Dendritic cell treated with granulocyte-macrophage colony-stimulating factor and Interleukin-4, amounts not matched to agents 40 ng/mL and 50 ng/mL, for 4 days (primary cell): ENCODE measurements around the gene CXXC5.
A peak's percentile ranks its signal among the peaks of the same experiment; 100 is the strongest.

ENCODE experiments used
- H3K27ac Mint-ChIP-seq: one replicate; pipeline ENCODE4 v1.8.0; 2022; ENCODE audit warnings: mild to moderate bottlenecking, mixed read lengths
- H3K27me3 Mint-ChIP-seq: one replicate; pipeline ENCODE4 v1.8.0; 2022; ENCODE audit warnings: mild to moderate bottlenecking, mixed read lengths
- H3K36me3 Mint-ChIP-seq: one replicate; pipeline ENCODE4 v1.8.0; 2022; ENCODE audit warnings: low read depth, mixed read lengths
- H3K4me1 Mint-ChIP-seq: one replicate; pipeline ENCODE4 v1.8.0; 2022; ENCODE audit warnings: low read depth, mixed read lengths
- H3K4me3 Mint-ChIP-seq: one replicate; pipeline ENCODE4 v1.8.0; 2022; ENCODE audit warnings: mild to moderate bottlenecking, moderate library complexity, mixed read lengths
- H3K9me3 Mint-ChIP-seq: one replicate; pipeline ENCODE4 v1.8.0; 2022; ENCODE audit warnings: mixed read lengths
- intact Hi-C: fragments of 100-400 bp; cut with micrococcal nuclease; formaldehyde crosslinking; loops from one replicate; pipeline ENCODE4 v1.15.0; 2022

The CXXC5 gene

DNA sequence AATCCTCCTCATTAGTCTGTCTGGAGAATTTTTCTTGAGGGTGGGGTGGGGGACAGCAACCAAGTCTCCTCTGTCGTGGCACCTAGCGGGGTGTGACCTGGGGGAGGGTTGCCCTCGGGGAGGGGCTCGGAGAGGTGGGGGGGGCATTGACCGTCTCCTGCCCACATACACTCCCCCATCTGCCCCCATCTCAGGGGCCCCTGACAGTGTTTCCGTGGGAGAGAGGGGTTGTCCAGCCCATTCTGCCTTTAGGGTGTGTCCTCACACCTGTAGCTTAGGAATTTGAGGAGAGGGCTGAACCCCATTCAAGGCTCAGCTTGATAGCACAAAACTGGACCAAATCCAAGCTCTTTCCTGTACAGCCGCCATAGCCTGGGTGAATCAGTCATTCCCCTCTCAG is 5.9 kb upstream of the CXXC5 start:
- Mint-ChIP-seq H3K9me3 (no peaks in the 10 kb centered on the region), H3K27me3 (peaks cover 60% of the 10 kb centered on the region), H3K36me3 (no peaks in the 10 kb centered on the region), H3K4me3 (no peak overlapping the region), H3K4me1 (peaks cover 94% of the 10 kb centered on the region), H3K27ac (no peak overlapping the region)
- intact Hi-C loops = no loop called here

DNA sequence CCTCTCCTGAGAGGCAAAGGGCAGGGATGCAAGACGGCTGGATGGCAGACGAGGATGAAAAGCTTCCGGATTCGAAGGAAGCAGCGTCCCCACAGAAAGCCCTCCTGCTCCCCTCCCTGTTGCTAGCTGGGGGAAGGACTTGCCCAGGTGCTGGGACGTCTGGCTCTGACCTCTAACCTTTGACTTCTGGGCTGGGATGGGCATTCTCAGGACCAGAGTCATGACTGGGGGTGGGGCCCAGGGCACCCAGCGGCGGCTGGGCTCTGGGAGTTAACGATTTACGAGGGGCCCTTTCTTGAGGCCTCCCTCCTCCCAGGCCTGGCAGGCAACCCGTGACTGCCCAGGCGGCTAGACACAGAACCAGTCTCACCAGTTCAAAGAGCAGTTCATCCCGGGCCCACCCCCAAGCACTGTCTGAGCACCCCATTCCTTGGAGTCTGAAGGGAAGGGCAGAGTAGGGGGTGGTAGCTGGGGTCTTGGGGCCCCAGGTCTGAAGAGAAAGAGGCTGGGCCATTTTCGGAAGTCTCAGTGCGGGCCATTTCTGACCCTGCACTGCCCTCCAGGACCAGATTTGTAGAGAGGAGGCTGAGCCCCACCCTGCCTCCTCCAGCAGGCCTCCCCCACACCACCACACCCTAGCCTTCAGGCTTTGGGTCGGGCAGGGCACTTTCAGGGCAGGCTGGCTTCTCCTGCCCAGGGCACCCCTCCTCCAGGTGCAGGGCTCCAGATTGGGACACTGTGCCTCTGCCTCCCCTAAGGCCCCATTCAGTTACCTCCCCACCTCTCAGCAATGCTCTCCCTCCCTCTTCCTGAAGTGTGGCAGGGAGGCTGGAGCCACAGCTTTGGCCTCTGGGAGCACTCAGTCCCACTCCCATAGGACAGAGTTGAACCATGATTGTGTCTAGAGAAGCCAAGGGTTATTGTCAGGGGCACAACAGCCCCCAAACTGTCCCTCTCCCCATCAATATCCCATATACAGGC is 5.0 kb upstream of the CXXC5 start:
- peaks cover 60% of the 10 kb centered on the region for H3K27me3 Mint-ChIP-seq
- H3K4me1 Mint-ChIP-seq = peaks cover 91% of the 10 kb centered on the region
- H3K9me3 Mint-ChIP-seq = no peaks in the 10 kb centered on the region
- H3K27ac Mint-ChIP-seq = peak overlapping the region; percentile 33
- intact Hi-C loops = no loop called here
- H3K36me3 Mint-ChIP-seq = no peaks in the 10 kb centered on the region
- H3K4me3 Mint-ChIP-seq = no peak overlapping the region

DNA sequence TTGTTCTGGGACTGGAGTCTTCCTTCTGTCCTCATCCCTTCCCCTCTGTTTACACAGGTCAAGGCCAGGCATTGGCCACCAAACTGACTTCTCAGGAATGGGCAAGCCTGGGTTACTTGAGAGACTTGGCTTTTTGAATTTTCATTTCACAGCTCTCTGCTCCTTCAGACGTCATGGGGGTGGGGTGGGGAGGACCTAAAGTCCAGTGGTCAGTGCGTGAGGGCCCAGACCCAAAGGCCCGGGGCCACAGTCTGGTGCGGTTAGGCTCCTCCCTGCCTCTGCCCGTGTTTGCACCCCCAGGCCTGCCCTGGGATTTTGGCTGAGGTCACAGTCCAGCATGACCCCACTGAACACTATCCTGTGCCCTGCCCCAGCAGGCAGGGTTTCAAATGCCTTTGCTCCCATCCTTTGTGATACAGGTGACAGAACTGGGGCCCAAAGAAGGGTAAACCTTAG is 4.1 kb upstream of the CXXC5 start:
- Mint-ChIP-seq H3K36me3 (no peaks in the 10 kb centered on the region), H3K27me3 (peaks cover 60% of the 10 kb centered on the region), H3K9me3 (no peaks in the 10 kb centered on the region), H3K27ac (peak overlapping the region; percentile 33), H3K4me3 (no peak overlapping the region), H3K4me1 (peaks cover 83% of the 10 kb centered on the region)
- intact Hi-C loops = no loop called here

DNA sequence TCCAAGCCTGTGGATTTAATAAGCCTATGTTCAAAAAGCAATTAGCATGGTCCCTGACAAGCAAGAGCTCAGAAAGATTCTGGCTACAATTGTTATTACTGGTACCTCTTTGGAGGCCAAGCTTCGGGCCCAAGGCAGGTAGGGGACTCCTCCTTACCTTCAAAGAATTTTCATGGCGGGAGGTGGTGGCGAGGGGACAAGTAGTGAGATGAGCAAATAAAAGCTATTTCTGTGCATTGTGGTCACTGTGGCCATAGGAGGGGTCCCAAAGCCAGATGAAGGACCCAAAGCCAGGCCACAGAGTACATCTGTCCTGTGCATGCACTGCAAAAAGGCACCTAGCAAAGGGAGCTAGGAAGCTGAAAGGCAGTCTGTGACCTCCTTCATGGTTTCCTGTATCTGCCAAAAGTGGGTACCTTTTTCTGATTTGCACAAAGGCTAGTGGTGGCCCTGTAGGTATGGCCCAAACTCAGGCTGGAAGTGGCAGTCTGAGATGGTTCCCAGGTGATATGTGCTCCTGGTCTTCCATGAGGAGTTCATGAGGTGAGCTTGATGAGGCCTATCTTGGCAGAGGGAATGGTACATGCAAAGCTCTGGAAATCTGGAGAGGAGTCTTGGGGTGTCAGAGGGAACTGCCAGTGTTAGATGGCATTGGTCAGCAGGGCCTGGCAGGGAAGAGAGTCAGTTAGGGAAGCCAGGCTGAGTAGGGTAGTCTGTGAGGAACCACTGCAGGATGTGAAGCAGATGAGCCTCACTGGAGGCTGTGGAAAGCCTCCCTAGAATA is 3.3 kb upstream of the CXXC5 start:
- Mint-ChIP-seq H3K36me3 (peaks cover 8% of the 10 kb centered on the region), H3K4me1 (peaks cover 78% of the 10 kb centered on the region), H3K27ac (no peak overlapping the region), H3K4me3 (no peak overlapping the region), H3K9me3 (no peaks in the 10 kb centered on the region), H3K27me3 (peaks cover 57% of the 10 kb centered on the region)
- intact Hi-C loops = loop anchor here (5.0 kb wide), 1 partner anchor 37 kb away; no protein-coding TSS in a partner anchor

DNA sequence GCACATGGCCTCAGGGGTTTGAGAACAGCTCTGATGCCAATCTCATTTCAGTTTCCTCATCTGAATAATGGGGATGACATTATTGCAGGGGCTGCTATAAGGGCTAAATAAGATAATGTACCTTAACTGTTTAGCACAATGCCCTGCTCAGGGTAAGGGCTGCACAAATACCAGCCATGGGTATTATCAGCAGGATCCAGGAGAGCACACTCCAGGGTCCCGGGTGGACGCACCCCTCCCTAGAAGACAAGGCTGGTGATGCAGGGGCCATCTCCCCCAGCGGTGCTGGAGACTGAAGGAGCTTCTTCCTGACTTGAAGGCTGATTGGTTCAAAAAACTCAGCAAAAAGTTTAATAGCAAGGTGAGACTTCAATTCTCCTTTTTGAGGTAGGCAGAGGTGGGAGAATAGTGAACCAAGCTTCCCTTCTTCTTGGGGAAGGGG is 2.7 kb upstream of the CXXC5 start:
- peaks cover 54% of the 10 kb centered on the region for H3K27me3 Mint-ChIP-seq
- H3K4me3 Mint-ChIP-seq = no peak overlapping the region
- H3K9me3 Mint-ChIP-seq = no peaks in the 10 kb centered on the region
- intact Hi-C loops = loop anchor here (5.0 kb wide), 1 partner anchor 37 kb away; no protein-coding TSS in a partner anchor
- no peak overlapping the region for H3K27ac Mint-ChIP-seq
- H3K36me3 Mint-ChIP-seq = peaks cover 14% of the 10 kb centered on the region
- H3K4me1 Mint-ChIP-seq = peaks cover 76% of the 10 kb centered on the region

DNA sequence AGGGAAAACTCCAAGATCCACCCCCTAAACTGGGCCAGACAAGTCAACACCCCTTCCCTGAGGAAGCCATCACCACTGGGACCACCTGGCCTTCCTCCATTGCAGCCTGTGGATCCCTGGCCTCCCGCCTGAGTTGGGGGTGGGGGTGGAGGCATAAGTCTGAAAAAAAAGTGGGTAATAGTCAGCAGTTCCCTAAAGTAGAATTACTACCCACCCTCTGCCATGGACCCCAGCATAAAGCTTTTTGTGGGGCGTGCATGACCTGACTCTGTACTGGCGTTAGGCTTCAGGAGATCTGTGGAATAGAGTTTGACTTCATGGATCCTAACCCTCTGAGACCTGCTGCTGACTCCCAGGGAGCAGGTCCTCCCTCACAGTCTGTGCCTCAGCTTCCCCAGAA is 2.0 kb upstream of the CXXC5 start:
- Mint-ChIP-seq H3K27ac (peak overlapping the region; percentile 50), H3K36me3 (peaks cover 16% of the 10 kb centered on the region), H3K9me3 (no peaks in the 10 kb centered on the region), H3K4me3 (peak overlapping the region; percentile 86), H3K27me3 (peaks cover 50% of the 10 kb centered on the region), H3K4me1 (peaks cover 77% of the 10 kb centered on the region)
- intact Hi-C loops = loop anchor here (5.0 kb wide), 1 partner anchor 36 kb away; no protein-coding TSS in a partner anchor

DNA sequence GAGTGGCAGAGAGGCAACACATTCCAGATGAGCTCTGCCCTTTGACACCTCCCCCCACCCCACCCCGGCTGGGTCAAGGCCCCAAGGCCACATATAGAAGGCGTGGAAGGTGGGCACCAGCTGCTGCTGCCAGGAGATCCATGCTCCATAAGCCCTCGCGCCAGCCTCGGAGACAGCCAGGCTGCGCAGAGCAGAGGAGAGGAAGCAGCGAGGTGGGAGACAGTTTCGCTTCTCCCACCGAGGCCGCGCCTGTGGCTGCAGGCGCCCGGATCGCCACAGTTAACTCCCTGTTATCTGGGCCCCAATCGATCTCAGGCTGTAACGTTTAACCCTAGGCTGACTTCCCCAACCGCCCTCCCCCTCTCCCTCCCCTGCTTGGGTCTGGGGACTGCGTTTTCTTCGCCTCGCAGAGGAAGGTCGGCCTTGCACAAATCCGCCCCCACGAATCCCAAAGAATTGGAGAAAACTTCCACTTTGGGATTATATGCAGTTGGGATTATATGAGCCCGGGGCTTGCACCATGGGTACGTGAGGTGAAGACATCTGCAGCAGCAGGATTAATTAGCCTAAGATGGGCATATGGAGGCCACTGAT is 1.1 kb upstream of the CXXC5 start:
- intact Hi-C loops = loop anchor here (1.0 to 5.0 kb wide), 2 partner anchors 9 to 35 kb away; no protein-coding TSS in a partner anchor
- peaks cover 16% of the 10 kb centered on the region for H3K36me3 Mint-ChIP-seq
- H3K27ac Mint-ChIP-seq = peak overlapping the region; percentile 50
- H3K9me3 Mint-ChIP-seq = no peaks in the 10 kb centered on the region
- peaks cover 41% of the 10 kb centered on the region for H3K27me3 Mint-ChIP-seq
- H3K4me1 Mint-ChIP-seq = peaks cover 77% of the 10 kb centered on the region
- peak overlapping the region; percentile 86 for H3K4me3 Mint-ChIP-seq

DNA sequence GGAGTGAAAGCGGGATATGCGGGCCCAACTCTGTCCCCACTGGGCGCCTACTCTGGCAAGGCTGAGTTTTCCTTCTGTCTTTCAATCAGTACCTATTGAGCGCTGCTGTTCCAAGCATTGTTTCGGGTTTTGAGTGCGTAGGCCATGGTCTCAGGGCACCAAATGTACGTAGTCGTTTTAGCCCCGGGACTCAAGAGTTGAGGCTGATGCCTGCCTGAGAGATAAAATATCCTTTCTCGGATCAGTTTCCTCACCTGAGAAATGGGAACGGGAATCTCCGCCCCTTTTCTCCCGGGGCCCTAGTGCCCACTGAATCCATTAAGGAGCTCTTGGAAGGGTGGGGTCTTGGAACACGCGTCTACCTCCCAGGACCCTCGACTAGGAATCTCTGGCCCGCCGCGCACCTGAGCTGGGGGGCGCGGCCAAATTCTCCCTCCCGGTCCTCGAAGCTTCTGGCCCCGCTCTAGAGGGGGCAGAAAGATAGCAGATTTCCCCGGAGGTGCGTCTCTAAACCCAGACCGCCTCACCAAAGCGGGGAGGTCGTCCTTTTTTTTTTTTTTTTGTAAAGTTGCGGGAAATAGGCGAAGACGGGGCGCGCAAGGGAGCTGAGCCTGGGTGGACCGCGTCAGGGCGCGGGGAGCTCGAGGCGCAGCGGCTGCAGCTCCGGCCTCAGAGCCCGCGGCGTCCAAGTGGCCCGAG is 494 bp upstream of the CXXC5 start:
- Mint-ChIP-seq H3K4me1 (peaks cover 81% of the 10 kb centered on the region), H3K36me3 (peaks cover 16% of the 10 kb centered on the region), H3K27me3 (peaks cover 38% of the 10 kb centered on the region), H3K4me3 (peak overlapping the region; percentile 86), H3K9me3 (no peaks in the 10 kb centered on the region), H3K27ac (peak overlapping the region; percentile 50)
- intact Hi-C loops = loop anchor here (1.0 to 5.0 kb wide), 3 partner anchors 9 to 35 kb away; no protein-coding TSS in a partner anchor

DNA sequence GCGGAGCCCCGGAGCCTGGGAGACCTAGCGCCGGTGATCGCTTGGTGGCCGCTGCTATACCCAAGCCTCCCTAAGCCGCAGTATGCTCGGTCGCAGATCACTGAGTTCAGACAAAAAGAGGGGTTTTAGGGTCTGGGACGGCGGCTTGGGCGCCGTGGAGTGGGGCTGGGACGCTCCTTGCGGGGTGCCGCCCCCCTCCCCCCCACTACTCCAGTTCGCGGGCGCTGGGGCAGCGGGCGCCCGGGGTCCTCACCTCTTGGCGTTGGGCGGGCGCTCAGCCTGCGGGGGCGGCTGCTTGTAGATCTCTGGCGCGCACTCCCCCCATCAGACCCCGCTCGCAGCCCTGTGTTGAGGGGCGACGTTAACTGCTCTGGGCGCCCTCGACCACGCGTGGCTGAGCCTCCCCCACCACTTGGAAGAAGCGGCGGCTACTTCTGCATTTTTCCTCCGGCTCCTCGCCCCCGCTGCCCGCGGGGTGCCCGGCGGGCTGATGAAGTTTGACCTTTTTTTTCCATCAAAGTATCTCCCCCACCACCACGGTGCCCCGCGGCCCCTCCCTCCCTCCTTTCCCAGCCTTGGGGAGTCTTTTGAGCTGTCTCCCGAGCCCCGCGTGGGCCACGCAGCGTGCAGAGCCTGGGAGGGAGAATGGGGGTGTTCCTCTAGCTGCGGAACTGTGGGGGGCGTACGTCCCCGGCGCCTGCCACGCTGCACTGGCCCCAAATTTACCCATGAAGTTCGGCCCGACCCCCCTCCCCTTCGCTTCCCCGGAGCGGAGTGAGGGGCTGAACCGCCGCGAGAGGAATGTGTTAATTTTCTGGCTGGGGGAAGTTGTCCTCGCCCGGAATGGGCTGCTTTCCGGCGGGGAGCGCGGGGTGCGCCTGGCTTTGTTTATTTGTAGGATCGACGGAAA is 1.2 kb downstream of the CXXC5 start:
- Mint-ChIP-seq H3K4me3 (peak overlapping the region; percentile 86), H3K27me3 (peaks cover 36% of the 10 kb centered on the region), H3K27ac (peak overlapping the region; percentile 85), H3K9me3 (no peaks in the 10 kb centered on the region), H3K36me3 (peaks cover 16% of the 10 kb centered on the region), H3K4me1 (peaks cover 81% of the 10 kb centered on the region)
- intact Hi-C loops = loop anchor here (2.0 to 5.0 kb wide), 2 partner anchors 15 to 33 kb away; no protein-coding TSS in a partner anchor

DNA sequence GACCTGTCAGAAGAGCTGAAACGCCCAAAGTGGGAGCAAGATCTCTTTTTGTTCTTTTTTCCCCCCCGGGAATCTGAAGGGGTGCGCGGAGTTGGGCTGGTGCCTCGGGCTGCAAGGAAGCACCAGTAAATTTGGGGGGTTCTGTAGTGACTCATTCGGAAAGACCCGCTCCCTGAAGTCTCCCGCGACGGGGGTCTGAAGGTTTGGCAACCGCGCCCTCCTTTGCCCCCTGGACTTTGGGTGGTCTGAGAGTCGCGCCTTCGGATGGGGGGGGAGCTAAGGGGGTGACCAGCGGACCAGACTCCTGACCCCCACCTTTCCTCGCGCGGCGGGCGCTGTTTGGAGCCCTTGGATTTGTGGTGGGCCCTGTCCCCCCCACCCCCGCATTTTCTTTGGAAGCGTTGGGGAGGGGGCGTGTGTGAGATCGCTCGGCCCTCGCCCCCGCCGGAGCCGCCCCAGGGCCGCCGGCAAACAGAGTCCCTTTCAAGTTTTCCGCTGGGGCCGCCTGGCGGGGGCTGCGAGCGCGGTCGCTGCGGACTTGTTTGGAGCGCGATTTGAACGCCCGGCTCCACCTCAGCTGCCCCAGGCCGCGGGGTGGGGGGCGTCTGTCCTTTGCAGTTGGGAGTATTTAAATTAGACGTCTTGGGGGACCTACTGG is 2.0 kb downstream of the CXXC5 start:
- H3K4me1 Mint-ChIP-seq = peaks cover 82% of the 10 kb centered on the region
- intact Hi-C loops = loop anchor here (2.0 kb wide), 1 partner anchor 15 kb away; no protein-coding TSS in a partner anchor
- H3K4me3 Mint-ChIP-seq = peak overlapping the region; percentile 86
- H3K36me3 Mint-ChIP-seq = peaks cover 16% of the 10 kb centered on the region
- no peaks in the 10 kb centered on the region for H3K9me3 Mint-ChIP-seq
- H3K27me3 Mint-ChIP-seq = peaks cover 33% of the 10 kb centered on the region
- peak overlapping the region; percentile 85 for H3K27ac Mint-ChIP-seq

DNA sequence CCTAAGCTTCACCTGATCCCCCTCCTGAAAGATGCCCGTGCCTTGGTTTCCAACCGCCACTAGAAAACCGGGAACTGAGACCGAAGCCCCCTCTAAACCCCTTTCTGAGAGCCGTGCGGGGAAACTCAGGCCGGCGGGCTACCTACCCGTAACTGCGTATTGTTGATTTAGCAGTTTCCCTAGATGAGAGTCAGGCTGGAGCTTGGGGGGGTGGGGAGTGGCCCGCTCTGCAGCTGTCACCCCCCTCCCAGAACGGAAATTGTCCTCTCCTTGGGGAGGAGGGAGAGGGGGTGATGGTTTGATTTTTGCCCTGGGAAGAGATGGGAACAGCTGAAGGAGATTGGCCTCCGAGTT is 2.5 kb downstream of the CXXC5 start:
- Mint-ChIP-seq H3K36me3 (peaks cover 16% of the 10 kb centered on the region), H3K27ac (peak overlapping the region; percentile 85), H3K9me3 (no peaks in the 10 kb centered on the region), H3K27me3 (peaks cover 32% of the 10 kb centered on the region), H3K4me1 (peaks cover 82% of the 10 kb centered on the region), H3K4me3 (peak overlapping the region; percentile 86)
- intact Hi-C loops = loop anchor here (2.0 kb wide), 1 partner anchor 16 kb away; no protein-coding TSS in a partner anchor
